ENCODE results near the gene KLHL3.
A peak's percentile ranks its signal among the peaks of the same experiment; 100 is the strongest.

Gene KLHL3

GRCh38 chr5:137679195-137679594 lies 56.7 kb downstream of the KLHL3 start:
- H3K9me3 Mint-ChIP-seq (ENCODE audit: low read depth) = no peaks in the 10 kb centered on the region
- no peak overlapping the region for H3K4me3 Mint-ChIP-seq
- no peaks in the 10 kb centered on the region for H3K27me3 Mint-ChIP-seq
- no peaks in the 10 kb centered on the region for H3K4me1 Mint-ChIP-seq (ENCODE audit: low read depth)
- H3K27ac Mint-ChIP-seq = no peak overlapping the region
- H3K36me3 Mint-ChIP-seq = peaks cover 6% of the 10 kb centered on the region

DNA sequence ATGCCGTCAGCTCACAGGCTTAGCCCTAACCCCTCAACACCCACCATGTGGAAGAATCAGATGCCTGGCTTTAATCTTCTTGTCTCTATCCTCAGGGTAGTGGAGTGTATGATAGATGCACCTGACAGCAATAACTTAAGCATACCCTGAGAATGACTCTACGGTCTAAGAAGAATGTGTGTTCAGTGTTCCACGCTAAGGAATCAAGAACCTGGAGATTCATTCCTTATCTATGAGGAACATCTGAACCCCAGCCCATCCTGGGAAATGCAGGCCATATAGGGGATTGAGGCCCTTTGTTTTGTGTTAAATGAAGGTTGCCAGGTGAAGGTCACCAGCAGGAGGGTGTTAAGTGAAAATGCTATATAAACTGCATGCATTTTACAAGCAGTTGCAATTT lies 63.0 kb downstream of the KLHL3 start:
- Mint-ChIP-seq H3K36me3 (peaks cover 5% of the 10 kb centered on the region), H3K27ac (no peak overlapping the region), H3K9me3 (ENCODE audit: low read depth) (no peaks in the 10 kb centered on the region), H3K4me1 (ENCODE audit: low read depth) (no peaks in the 10 kb centered on the region), H3K27me3 (no peaks in the 10 kb centered on the region), H3K4me3 (no peak overlapping the region)

- Mint-ChIP-seq H3K27ac (no peak overlapping the region), H3K9me3 (ENCODE audit: low read depth) (no peaks in the 10 kb centered on the region), H3K4me1 (ENCODE audit: low read depth) (peaks cover 4% of the 10 kb centered on the region), H3K4me3 (no peak overlapping the region), H3K27me3 (no peaks in the 10 kb centered on the region), H3K36me3 (peaks cover 7% of the 10 kb centered on the region)
Measured at GRCh38 chr5:137672001-137672400, 63.9 kb downstream of the KLHL3 start.

DNA sequence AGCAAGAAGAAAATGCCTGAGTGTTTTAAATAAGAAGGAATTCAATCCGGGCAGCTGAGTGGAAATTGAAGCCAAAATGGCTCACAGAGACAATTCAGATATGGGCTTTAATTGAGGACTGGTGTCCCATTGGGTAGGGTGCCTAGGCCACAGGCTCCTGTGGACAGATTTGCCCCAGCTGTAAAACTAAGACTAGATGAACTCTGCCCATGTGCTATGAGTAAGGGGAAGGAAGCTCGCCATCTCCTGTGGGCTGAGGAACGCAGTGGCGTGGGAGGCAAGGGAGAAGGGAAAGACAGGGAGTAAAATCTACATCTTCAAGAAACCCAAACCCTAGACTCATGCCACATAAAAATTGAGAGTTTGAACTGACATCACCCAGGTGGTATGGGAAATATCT lies 66.1 kb downstream of the KLHL3 start:
- Mint-ChIP-seq H3K9me3 (ENCODE audit: low read depth) (no peaks in the 10 kb centered on the region), H3K27ac (no peak overlapping the region), H3K36me3 (peaks cover 7% of the 10 kb centered on the region), H3K4me1 (ENCODE audit: low read depth) (peaks cover 22% of the 10 kb centered on the region), H3K4me3 (no peak overlapping the region), H3K27me3 (no peaks in the 10 kb centered on the region)

DNA sequence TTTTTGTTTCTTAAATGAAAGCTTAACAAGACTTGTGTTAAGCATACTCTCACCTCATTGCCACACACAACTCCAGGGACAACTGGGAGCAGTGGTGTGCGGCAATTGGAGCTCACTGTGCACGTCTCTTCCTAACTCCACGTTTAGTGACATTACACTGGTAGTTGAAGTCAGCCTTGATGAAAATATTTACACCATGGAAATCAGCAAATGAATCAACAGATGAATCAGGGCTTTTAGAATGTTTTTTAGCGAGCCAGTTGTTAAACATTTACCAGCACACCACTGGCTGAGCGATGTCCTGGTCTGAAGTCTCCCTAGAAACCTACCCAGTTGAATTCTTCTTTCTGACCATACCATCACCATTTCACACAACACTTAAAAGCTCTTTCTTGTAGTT lies 67.3 kb downstream of the KLHL3 start:
- Mint-ChIP-seq H3K9me3 (ENCODE audit: low read depth) (no peaks in the 10 kb centered on the region), H3K27ac (peak overlapping the region; percentile 10), H3K27me3 (no peaks in the 10 kb centered on the region), H3K4me1 (ENCODE audit: low read depth) (peaks cover 22% of the 10 kb centered on the region), H3K4me3 (no peak overlapping the region), H3K36me3 (peaks cover 4% of the 10 kb centered on the region)

- Mint-ChIP-seq H3K27me3 (no peaks in the 10 kb centered on the region), H3K27ac (no peak overlapping the region), H3K36me3 (peaks cover 4% of the 10 kb centered on the region), H3K4me1 (ENCODE audit: low read depth) (peaks cover 22% of the 10 kb centered on the region), H3K9me3 (ENCODE audit: low read depth) (no peaks in the 10 kb centered on the region), H3K4me3 (no peak overlapping the region)
Measured at GRCh38 chr5:137667341-137667740, 68.5 kb downstream of the KLHL3 start.

DNA sequence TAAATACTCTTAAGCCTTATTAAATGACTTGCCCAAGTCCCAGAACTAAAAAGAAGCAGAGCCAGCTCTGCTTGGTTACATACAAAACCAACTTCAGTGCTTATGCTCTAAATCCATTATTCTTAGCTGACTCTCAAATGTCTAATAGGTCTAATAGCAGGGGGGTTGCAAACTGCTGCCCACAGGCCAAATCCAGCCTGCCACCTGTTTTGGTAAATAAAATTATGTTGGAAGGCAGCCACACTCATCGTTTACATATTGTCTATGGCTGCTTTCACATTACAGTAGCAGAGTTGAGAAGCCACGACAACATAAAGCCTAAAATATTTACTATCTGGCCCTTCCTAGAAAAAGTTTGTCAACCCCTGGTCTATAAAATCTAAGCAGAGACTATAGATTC lies 69.0 kb downstream of the KLHL3 start:
- Mint-ChIP-seq H3K27ac (peak overlapping the region; percentile 81), H3K9me3 (ENCODE audit: low read depth) (no peaks in the 10 kb centered on the region), H3K27me3 (no peaks in the 10 kb centered on the region), H3K4me1 (ENCODE audit: low read depth) (peaks cover 23% of the 10 kb centered on the region), H3K36me3 (peaks cover 4% of the 10 kb centered on the region), H3K4me3 (peak overlapping the region; percentile 6)

DNA sequence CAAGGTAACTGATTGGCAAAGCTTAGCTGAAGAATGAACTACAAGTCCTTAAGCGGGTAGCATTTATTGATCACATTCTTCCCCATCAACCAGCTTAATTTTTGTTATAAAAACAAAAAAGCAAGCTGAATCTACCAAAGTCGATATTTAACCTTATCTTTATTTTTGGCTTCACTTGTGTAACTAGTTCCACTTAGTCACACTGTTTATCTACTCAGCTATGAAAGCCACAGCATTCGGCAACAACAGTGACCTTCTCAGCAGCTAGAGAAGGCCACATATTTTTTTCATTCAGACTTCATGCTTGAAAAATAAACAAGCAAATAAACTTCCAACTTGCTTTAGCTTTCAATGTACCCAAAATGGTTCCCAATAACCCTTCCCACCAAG lies 69.4 kb downstream of the KLHL3 start:
- H3K27ac Mint-ChIP-seq = peak overlapping the region; percentile 81
- peak overlapping the region; percentile 6 for H3K4me3 Mint-ChIP-seq
- H3K9me3 Mint-ChIP-seq (ENCODE audit: low read depth) = no peaks in the 10 kb centered on the region
- peaks cover 27% of the 10 kb centered on the region for H3K4me1 Mint-ChIP-seq (ENCODE audit: low read depth)
- peaks cover 3% of the 10 kb centered on the region for H3K36me3 Mint-ChIP-seq
- H3K27me3 Mint-ChIP-seq = no peaks in the 10 kb centered on the region

DNA sequence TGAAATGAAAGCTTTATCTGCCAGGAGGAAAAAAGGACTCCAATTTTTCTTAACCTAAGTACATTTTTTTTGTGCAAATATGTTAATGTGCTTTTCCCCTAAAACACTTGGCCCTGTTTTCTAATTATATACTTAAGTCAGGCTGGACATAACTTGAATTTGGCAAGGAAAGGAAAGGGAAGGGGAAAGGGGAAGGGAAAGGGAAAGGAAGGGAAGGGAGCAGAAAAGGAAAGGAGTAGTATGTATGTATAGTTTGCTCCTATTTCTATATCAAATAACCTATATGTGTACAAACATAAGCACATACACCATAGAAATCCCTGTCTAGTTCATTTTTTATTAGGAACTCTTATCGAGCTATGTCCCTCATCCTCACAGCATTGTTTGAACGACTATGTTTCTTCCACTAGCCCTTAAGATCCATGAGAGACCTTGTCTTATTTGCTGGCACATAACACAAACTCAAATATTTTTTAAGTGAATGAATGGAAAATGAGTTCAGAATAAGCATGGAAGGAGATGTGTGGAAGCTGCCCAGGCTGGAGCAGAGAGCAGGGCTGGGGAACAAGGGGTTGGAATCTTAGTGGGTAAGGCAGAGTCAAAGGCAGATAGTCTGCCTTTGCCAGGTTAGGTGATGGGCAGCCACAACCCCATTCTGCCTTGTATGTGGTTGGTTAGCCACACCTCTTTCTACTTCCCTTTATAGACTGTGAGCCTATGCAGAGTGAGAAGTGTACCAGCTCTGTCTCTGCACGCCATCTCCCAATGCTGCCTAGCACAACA lies 70.0 kb downstream of the KLHL3 start:
- Mint-ChIP-seq H3K27ac (peak overlapping the region; percentile 81), H3K9me3 (ENCODE audit: low read depth) (no peaks in the 10 kb centered on the region), H3K4me1 (ENCODE audit: low read depth) (peaks cover 29% of the 10 kb centered on the region), H3K27me3 (no peaks in the 10 kb centered on the region), H3K36me3 (peaks cover 2% of the 10 kb centered on the region), H3K4me3 (peak overlapping the region; percentile 6)

DNA sequence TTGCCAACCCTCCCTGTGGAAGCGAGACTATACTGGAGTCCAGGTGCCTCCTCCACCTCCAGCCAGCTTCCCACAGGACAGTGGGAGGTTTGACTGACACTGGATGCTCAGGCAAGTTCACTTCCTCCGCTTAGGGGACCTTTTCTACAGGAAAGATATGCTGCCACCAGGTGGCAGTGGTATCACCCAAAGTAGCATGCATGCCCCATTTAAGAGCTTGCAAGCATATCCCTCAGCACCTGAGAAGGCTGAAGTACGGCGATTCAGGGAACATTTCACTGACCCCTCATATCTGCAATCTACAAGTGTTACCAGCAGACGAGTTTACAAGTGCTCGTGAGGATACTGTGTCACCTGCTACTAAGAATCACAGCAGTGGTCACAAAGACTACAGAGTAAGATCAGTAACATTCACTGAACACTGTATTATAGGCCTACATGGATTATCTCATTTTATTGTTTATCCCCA lies 75.5 kb downstream of the KLHL3 start:
- Mint-ChIP-seq H3K27me3 (no peaks in the 10 kb centered on the region), H3K27ac (no peak overlapping the region), H3K4me1 (ENCODE audit: low read depth) (peaks cover 18% of the 10 kb centered on the region), H3K9me3 (ENCODE audit: low read depth) (no peaks in the 10 kb centered on the region), H3K36me3 (peaks cover 7% of the 10 kb centered on the region), H3K4me3 (no peak overlapping the region)

DNA sequence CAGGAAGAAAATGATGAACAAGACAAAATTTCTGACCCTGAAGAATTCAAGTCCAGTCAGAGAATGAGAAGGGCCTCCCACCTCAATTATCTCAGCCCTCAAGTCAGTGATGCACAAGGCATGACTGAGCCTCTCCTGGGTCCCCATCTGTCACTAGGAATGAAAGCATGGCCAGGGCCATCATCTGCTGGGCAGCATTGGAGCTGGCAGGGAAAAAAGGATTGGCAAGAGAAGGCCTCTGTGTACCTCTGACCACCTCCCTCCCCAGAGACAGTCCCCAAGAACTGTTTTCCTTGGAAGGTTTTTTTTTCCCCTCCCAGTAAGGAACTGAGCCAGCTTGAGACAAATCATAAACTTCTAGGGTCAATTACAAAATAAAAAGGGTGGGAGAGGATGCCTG lies 76.7 kb downstream of the KLHL3 start:
- Mint-ChIP-seq H3K36me3 (peaks cover 11% of the 10 kb centered on the region), H3K4me1 (ENCODE audit: low read depth) (peaks cover 16% of the 10 kb centered on the region), H3K27me3 (no peaks in the 10 kb centered on the region), H3K4me3 (no peak overlapping the region), H3K27ac (no peak overlapping the region), H3K9me3 (ENCODE audit: low read depth) (no peaks in the 10 kb centered on the region)

GRCh38 chr5:137658324-137658723 lies 77.6 kb downstream of the KLHL3 start:
- H3K4me1 Mint-ChIP-seq (ENCODE audit: low read depth) = peaks cover 17% of the 10 kb centered on the region
- H3K27ac Mint-ChIP-seq = no peak overlapping the region
- H3K9me3 Mint-ChIP-seq (ENCODE audit: low read depth) = no peaks in the 10 kb centered on the region
- H3K27me3 Mint-ChIP-seq = no peaks in the 10 kb centered on the region
- no peak overlapping the region for H3K4me3 Mint-ChIP-seq
- H3K36me3 Mint-ChIP-seq = peaks cover 14% of the 10 kb centered on the region

GRCh38 chr5:137657073-137657472 lies 78.8 kb downstream of the KLHL3 start:
- Mint-ChIP-seq H3K27me3 (no peaks in the 10 kb centered on the region), H3K36me3 (peaks cover 17% of the 10 kb centered on the region), H3K27ac (no peak overlapping the region), H3K9me3 (ENCODE audit: low read depth) (no peaks in the 10 kb centered on the region), H3K4me1 (ENCODE audit: low read depth) (peaks cover 17% of the 10 kb centered on the region), H3K4me3 (no peak overlapping the region)

DNA sequence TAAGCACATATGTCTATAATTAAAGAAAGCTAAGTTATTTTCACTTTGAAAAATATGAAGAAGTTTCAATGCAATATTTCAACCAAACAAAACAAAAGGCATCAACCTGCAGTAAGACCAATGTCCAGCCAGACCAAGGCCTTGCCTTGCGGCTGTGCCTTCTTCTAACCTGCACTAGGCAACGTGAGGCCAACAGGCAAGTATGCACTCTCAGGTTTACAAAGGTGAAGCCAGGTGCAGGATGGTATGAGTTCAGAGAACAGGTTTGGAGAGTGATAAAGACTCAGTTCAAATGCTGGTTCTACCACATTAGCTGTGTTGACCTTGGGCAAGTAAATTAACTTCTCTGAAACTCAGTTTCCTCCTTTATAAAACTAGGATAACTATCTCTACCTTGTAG lies 79.3 kb downstream of the KLHL3 start:
- Mint-ChIP-seq H3K27ac (no peak overlapping the region), H3K36me3 (peaks cover 17% of the 10 kb centered on the region)

GRCh38 chr5:137651022-137651421 lies 84.9 kb downstream of the KLHL3 start:
- H3K4me3 Mint-ChIP-seq = no peak overlapping the region
- H3K27me3 Mint-ChIP-seq = no peaks in the 10 kb centered on the region
- no peak overlapping the region for H3K27ac Mint-ChIP-seq
- peaks cover 16% of the 10 kb centered on the region for H3K36me3 Mint-ChIP-seq
- H3K4me1 Mint-ChIP-seq (ENCODE audit: low read depth) = peaks cover 2% of the 10 kb centered on the region
- H3K9me3 Mint-ChIP-seq (ENCODE audit: low read depth) = no peaks in the 10 kb centered on the region

More for the DNA sequence above, 79.3 kb downstream of the KLHL3 start:
- H3K27me3 Mint-ChIP-seq = no peaks in the 10 kb centered on the region
- no peaks in the 10 kb centered on the region for H3K9me3 Mint-ChIP-seq (ENCODE audit: low read depth)
- peaks cover 13% of the 10 kb centered on the region for H3K4me1 Mint-ChIP-seq (ENCODE audit: low read depth)
- H3K4me3 Mint-ChIP-seq = no peak overlapping the region

Measured in activated naive CD8-positive, alpha-beta T cell (primary cell).